Nephron progenitor cell (in vitro differentiated cells): ENCODE results near the gene IGFBP2.

Source experiments
- DNase-seq: peaks from one replicate; pipeline ENCODE4 v3.0.0; 2021
- H3K27ac Mint-ChIP-seq: 2 replicates; pipeline ENCODE4 v1.8.0; 2021; ENCODE audit warnings: mild to moderate bottlenecking, moderate library complexity, mixed read lengths
- H3K27me3 Mint-ChIP-seq: 2 replicates; pipeline ENCODE4 v1.8.0; 2021; ENCODE audit warnings: mild to moderate bottlenecking, low read depth, mixed read lengths; ENCODE audit not compliant: poor library complexity
- H3K36me3 Mint-ChIP-seq: 2 replicates; pipeline ENCODE4 v1.8.0; 2021; ENCODE audit warnings: low read depth, mixed read lengths
- H3K4me1 Mint-ChIP-seq: 2 replicates; pipeline ENCODE4 v1.8.0; 2021; ENCODE audit warnings: mixed read lengths
- H3K4me3 Mint-ChIP-seq: 2 replicates; pipeline ENCODE4 v1.8.0; 2021; ENCODE audit warnings: mild to moderate bottlenecking, moderate library complexity, mixed read lengths
- H3K9me3 Mint-ChIP-seq: 2 replicates; pipeline ENCODE4 v1.8.0; 2021; ENCODE audit warnings: mild to moderate bottlenecking, moderate library complexity, mixed read lengths
- CTCF ChIP-seq: fragments of 200-600 bp; sonication (generic); IDR thresholded peaks from 2 replicates; pipeline ENCODE4 v1.5.0; 2021; ENCODE audit warnings: antibody characterized with exemption

Gene IGFBP2

GRCh38 chr2:216618785-216619184 lies 14.4 kb upstream of the IGFBP2 start:
- no peak for DNase-seq
- Mint-ChIP-seq H3K36me3 (no peaks in the 10 kb centered on the region), H3K27me3 (peaks cover 14% of the 10 kb centered on the region), H3K4me3 (no peak overlapping the region), H3K27ac (peak overlapping the region; percentile 98), H3K9me3 (peaks cover 3% of the 10 kb centered on the region), H3K4me1 (peaks cover 58% of the 10 kb centered on the region)
- TF ChIP-seq CTCF, result no peak

GRCh38 chr2:216619411-216620393 lies 13.5 kb upstream of the IGFBP2 start:
- peaks cover 8% of the 10 kb centered on the region for H3K9me3 Mint-ChIP-seq
- no peak for DNase-seq
- H3K27me3 Mint-ChIP-seq, result peaks cover 13% of the 10 kb centered on the region
- peaks cover 66% of the 10 kb centered on the region for H3K4me1 Mint-ChIP-seq
- no peaks in the 10 kb centered on the region for H3K36me3 Mint-ChIP-seq
- TF ChIP-seq CTCF, result no peak
- peak overlapping the region; percentile 98 for H3K27ac Mint-ChIP-seq
- H3K4me3 Mint-ChIP-seq, result peak overlapping the region; percentile 41

- DNase-seq, result no peak
- H3K36me3 Mint-ChIP-seq, result no peaks in the 10 kb centered on the region
- peaks cover 62% of the 10 kb centered on the region for H3K4me1 Mint-ChIP-seq
- peak overlapping the region; percentile 86 for H3K27ac Mint-ChIP-seq
- peaks cover 8% of the 10 kb centered on the region for H3K27me3 Mint-ChIP-seq
- H3K9me3 Mint-ChIP-seq, result peaks cover 8% of the 10 kb centered on the region
- H3K4me3 Mint-ChIP-seq, result peak overlapping the region; percentile 26
- no peak for TF ChIP-seq CTCF
Measured at GRCh38 chr2:216620786-216621185, 12.4 kb upstream of the IGFBP2 start.

GRCh38 chr2:216621292-216621691 lies 11.9 kb upstream of the IGFBP2 start:
- Mint-ChIP-seq H3K4me3 (peak overlapping the region; percentile 26), H3K9me3 (peaks cover 8% of the 10 kb centered on the region), H3K4me1 (peaks cover 63% of the 10 kb centered on the region), H3K27ac (peak overlapping the region; percentile 86), H3K27me3 (peaks cover 8% of the 10 kb centered on the region), H3K36me3 (no peaks in the 10 kb centered on the region)
- DNase-seq, result no peak
- no peak for TF ChIP-seq CTCF

GRCh38 chr2:216622526-216622925 lies 10.7 kb upstream of the IGFBP2 start:
- Mint-ChIP-seq H3K27ac (no peak overlapping the region), H3K9me3 (peaks cover 8% of the 10 kb centered on the region), H3K36me3 (no peaks in the 10 kb centered on the region), H3K27me3 (peaks cover 9% of the 10 kb centered on the region), H3K4me3 (no peak overlapping the region), H3K4me1 (peaks cover 63% of the 10 kb centered on the region)
- no peak for DNase-seq
- TF ChIP-seq CTCF, result no peak
